ENCODE measurements around the gene CDH11.

GRCh38 chr16:64933885-64934284 lies 188.0 kb downstream of the CDH11 start:
- TF ChIP-seq CTCF (IDR thresholded peaks at IDR 0.05; ENCODE audit: low read length) = no peak
- no peak for TF ChIP-seq EZH2 (IDR thresholded peaks at IDR 0.05; ENCODE audit: borderline replicate concordance, low read length)
